22Rv1 (cell line): ENCODE data around the gene SARS2.
"Not testable (repeated sequence)": the region's sequence is repeated elsewhere in the genome, so short reads cannot be mapped to it uniquely, and the experiment has no call there.

Experiments used
- H3K27ac ChIP-seq: fragments of 450-650 bp; 2 replicates; pipeline ENCODE4 v1.5.1; 2017
- ZFX ChIP-seq: fragments of 450-650 bp; IDR thresholded peaks from 2 replicates; pipeline ENCODE4 v1.6.1; 2017; ENCODE audit warnings: antibody characterized with exemption, borderline replicate concordance
- TF ChIP-seq, protein P1 (sequence below): fragments of 450-650 bp; IDR thresholded peaks from 2 replicates; pipeline ENCODE4 v1.5.1; 2017; ENCODE audit warnings: mild to moderate bottlenecking

Gene SARS2

DNA sequence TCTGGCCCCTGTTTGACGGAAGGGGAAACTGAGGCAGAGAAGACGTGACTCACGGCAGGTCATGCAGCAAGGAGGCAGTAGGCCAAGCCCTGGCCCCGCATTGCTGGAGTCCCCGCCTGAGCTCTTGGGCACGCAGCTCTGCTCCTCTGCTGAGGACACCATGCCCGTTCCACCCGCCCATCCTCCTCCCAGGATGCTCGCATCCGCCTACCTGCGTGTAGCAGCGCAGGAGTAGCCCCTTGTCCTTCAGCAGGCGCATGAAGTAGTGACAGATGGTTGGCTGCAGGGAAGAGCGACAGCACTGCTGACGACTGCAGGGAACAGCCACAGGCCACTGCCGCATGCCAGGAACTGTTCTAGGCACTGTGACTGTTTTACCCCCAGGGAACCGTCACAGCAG lies 41.7 kb downstream of the SARS2 start:
- TF ChIP-seq ZFX = no peak
- TF ChIP-seq, protein P1, sequence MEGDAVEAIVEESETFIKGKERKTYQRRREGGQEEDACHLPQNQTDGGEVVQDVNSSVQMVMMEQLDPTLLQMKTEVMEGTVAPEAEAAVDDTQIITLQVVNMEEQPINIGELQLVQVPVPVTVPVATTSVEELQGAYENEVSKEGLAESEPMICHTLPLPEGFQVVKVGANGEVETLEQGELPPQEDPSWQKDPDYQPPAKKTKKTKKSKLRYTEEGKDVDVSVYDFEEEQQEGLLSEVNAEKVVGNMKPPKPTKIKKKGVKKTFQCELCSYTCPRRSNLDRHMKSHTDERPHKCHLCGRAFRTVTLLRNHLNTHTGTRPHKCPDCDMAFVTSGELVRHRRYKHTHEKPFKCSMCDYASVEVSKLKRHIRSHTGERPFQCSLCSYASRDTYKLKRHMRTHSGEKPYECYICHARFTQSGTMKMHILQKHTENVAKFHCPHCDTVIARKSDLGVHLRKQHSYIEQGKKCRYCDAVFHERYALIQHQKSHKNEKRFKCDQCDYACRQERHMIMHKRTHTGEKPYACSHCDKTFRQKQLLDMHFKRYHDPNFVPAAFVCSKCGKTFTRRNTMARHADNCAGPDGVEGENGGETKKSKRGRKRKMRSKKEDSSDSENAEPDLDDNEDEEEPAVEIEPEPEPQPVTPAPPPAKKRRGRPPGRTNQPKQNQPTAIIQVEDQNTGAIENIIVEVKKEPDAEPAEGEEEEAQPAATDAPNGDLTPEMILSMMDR = no peak
- no peak overlapping the region for H3K27ac ChIP-seq

DNA sequence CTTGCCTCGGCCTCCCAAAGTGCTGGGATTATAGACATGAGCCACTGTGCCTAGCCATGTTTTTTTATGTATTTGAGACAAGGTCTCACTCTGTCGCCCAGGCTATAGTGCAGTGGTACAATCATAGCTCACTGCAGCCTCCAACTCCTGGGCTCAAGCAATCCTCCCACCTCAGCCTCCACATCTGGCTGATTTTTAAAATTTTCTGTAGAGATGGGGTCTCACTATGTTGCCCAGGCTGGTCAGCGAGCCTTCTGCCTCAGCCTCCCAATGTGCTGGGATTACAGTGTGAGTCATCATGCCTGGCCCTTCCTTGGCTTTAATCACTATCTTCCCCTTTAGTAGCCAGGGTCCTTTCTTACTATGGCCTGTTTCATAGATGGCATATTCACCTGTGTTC lies 45.9 kb downstream of the SARS2 start:
- not testable (repeated sequence) for H3K27ac ChIP-seq

DNA sequence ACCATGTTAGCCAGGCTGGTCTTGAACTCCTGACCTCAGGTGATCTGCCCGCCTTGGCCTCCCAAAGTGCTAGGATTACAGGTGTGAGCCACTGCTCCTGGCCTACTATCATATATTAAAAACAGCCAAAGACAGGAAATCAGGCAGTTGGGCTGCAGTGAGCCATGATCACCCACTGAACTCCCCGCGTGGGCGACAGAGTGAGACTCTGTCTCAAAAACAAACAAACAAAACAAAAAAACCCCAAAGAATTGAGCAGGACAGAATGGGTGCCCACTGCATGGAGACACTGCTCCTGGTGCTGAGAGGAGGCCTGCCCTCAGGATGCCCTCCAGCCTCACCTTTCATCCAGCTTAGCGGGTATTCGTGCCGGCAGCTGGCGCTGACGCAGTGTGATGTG lies 47.3 kb downstream of the SARS2 start:
- no peak overlapping the region for H3K27ac ChIP-seq
- TF ChIP-seq ZFX = no peak
- TF ChIP-seq, protein P1 = no peak

DNA sequence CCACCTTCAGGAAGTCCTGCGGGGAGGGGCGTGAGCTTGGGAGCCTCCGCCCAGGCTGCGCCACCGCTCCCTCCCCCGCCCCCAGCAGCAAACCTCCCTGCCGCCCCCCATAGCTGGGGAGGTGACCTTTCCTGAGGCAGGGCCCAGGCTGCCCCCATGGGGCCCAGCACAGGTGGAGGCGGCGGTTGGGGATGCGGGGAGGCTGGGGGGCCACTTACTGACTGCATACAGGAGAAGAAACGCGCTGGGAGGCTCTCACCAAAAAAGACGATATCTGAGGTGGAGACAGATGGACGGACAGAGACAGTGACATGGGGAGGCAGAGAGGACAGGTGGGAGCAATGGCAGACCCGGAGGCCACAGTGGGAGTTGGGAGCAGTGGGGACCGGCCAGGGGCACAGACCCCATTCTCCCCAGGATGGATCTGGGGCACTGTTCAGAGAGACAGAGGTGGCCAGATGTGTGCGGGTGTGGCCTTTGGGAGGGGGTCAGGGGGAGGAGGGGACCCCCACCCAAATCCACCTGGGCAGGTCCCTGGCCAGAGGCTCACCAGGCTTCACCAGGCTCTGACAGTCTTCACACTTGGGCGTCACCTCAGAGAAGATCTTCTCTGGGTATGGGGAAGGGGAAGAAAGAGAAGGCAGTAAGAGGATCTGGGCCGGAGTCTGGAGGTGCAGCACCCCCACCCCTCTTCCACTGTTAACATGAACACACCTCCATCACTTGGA lies 49.5 kb downstream of the SARS2 start:
- TF ChIP-seq ZFX = no peak
- TF ChIP-seq, protein P1 = no peak
- no peak overlapping the region for H3K27ac ChIP-seq

DNA sequence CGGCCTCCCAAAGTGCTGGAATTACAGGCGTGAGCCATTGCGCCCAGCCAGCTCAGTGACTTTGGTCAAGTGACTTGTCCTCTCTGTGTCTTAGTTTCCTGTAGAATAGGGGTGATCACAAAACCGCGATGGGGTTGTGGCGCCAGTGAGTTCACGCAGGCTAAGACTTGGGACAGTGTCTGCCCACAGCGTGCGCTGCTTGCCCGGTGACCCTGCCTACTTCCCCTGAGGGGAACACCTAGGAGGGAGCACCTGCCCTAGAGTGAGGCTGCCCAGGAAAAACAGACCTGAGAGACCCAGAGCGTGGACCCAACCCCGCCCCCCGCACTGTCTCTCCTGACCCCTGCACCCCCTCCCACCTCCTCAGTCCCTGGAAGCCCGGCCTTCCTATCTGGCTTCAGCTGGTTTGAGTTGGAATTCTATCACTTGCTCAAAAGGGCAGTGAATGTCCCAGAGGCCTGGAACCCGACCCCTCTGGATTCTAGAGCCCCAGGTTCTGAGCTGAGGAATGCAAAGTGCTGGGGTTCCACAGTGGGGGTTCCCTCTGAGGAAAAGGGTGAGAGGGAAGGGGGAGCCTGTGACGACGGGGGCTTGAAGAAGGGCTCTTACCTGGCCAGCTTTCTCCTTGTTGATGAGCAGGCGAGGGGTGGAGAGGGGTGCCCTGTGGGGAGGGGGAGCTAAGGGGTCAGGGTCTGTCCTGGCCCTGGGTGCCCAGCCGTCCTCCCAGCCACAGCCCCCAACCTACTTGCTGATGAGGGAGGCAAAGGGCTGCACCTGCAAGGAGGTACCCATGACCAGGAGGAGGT lies 50.3 kb downstream of the SARS2 start:
- H3K27ac ChIP-seq = no peak overlapping the region
- no peak for TF ChIP-seq ZFX
- TF ChIP-seq, protein P1 = no peak

DNA sequence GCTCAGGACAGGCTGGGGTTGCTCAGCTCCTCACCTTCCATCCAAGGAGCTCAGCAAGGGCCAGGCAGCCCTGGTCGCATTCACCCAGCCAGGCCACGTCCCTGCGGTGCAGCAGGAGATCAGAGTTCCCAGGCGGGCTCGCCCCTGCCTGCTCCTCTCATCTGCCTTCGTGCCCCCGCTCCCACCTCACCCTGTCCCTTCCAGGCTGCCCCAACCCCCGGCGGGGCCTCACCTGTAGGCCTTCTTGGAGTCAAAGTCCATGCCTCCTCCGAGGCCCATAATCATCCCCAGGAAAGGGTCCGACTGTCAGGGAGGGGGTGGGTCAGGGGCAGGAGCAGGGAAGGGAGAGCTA lies 51.2 kb downstream of the SARS2 start:
- no peak overlapping the region for H3K27ac ChIP-seq
- TF ChIP-seq, protein P1 = no peak
- no peak for TF ChIP-seq ZFX

DNA sequence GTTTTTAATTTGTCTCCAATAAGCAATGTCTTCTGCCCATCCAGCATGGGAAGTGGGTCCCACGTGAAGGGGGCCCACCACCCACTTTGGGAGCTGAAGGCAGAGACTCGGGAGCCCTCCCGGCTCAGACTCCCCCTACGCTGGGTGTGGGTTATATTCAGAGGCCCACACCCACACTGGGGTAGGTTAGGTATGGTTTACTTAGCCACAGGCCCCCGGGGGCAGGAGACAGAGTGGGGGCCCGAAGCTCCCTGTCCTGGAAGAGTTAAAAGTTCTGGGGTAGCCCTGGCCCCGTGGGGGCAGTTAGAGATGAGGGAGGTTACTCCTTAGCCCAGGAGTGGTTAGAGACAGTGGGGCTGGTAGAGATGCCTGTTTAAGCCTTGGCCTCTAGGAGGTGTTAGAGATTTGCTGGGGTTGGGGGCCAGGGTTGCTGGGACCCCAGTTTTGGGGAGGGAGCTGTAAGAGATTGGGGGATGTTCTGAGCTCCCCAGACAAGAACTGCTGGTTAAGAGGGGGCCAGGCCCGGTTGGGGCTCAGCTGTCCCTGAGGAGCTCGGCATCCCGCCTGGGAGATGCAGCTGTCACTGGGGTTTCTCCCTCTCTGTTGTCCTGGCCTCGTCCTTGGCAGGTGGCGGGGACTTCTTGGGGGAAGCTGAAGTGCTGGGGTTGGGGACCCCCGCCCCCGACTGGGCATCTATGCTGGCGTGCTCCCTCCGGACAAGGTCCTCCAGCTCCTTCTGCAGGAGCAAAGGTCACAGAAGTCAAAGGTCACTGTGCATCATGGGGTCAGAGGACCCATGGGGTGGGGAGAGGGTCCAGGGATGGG lies 51.8 kb downstream of the SARS2 start:
- TF ChIP-seq, protein P1 = no peak
- no peak for TF ChIP-seq ZFX
- peak overlapping the region; percentile 32; the same call in 1 of the 2 replicates for H3K27ac ChIP-seq
